Activated naive CD4-positive, alpha-beta T cell treated with anti-CD3 and anti-CD28 coated beads, Interleukin-2, amount 50 U/mL, for 72 hours (primary cell): ENCODE measurements around the gene CEP95. TPM values are rescaled to one million over a fixed set of nuclear protein-coding genes. Genes with fewer than 3 reads are reported as not detected.
A peak's percentile ranks its signal among the peaks of the same experiment; 100 is the strongest.
"Not testable (repeated sequence)": the region's sequence is repeated elsewhere in the genome, so short reads cannot be mapped to it uniquely, and the experiment has no call there.

Source experiments
- ATAC-seq, 2 donors: fragments of 150-1000 bp; cut with Tn5 transposase; 2 replicates each; pipeline ENCODE4 v1.10.0; 2021; ENCODE audit warnings: mild to moderate bottlenecking in 2 of 2, moderate library complexity in 2 of 2
- DNase-seq, 2 donors: peaks; one replicate each; pipeline ENCODE4 v3.0.0; 2021 to 2022; ENCODE audit warnings: low spot score in 2 of 2
- H3K27ac Mint-ChIP-seq, 2 donors: one replicate each; pipeline ENCODE4 v1.8.0; 2022; ENCODE audit warnings: mild to moderate bottlenecking in 2 of 2, mixed read lengths in 2 of 2
- H3K36me3 Mint-ChIP-seq, 2 donors: one replicate each; pipeline ENCODE4 v1.8.0; 2022; ENCODE audit warnings: mixed read lengths in 2 of 2
- H3K9me3 Mint-ChIP-seq, 2 donors: one replicate each; pipeline ENCODE4 v1.8.0; 2022; ENCODE audit warnings: mixed read lengths in 2 of 2
- total RNA-seq, 2 donors: library from RNA; stranded (reverse); gene quantifications; one replicate each; pipeline ENCODE4 v1.2.3, GENCODE V29; 2022

Gene CEP95
- total RNA-seq, 2 donors from 2014 or later = 49.5 to 142 TPM

GRCh38 chr17:64491034-64491860, 15.5 kb upstream of the CEP95 start:
- peak; percentile 34 to 77 for ATAC-seq
- no peak overlapping the region for H3K27ac Mint-ChIP-seq
- H3K9me3 Mint-ChIP-seq = no peaks in the 10 kb centered on the region
- peak in 1 of 2 donors; percentile 61 for DNase-seq
- peaks cover 20 to 35% of the 10 kb centered on the region in 2 donors for H3K36me3 Mint-ChIP-seq

GRCh38 chr17:64491994-64492393, 14.8 kb upstream of the CEP95 start:
- H3K27ac Mint-ChIP-seq = no peak overlapping the region
- no peaks in the 10 kb centered on the region for H3K9me3 Mint-ChIP-seq
- ATAC-seq = no peak
- H3K36me3 Mint-ChIP-seq = peaks cover 27 to 42% of the 10 kb centered on the region in 2 donors
- DNase-seq = no peak

- no peak overlapping the region for H3K27ac Mint-ChIP-seq
- no peaks in the 10 kb centered on the region for H3K9me3 Mint-ChIP-seq
- peaks cover 28 to 48% of the 10 kb centered on the region in 2 donors for H3K36me3 Mint-ChIP-seq
- DNase-seq (no peak), ATAC-seq (no peak)
Observed at GRCh38 chr17:64492481-64493109, 14.2 kb upstream of the CEP95 start.

GRCh38 chr17:64494121-64494520, 12.7 kb upstream of the CEP95 start:
- DNase-seq = no peak
- H3K9me3 Mint-ChIP-seq = no peaks in the 10 kb centered on the region
- no peak for ATAC-seq
- H3K36me3 Mint-ChIP-seq = peaks cover 28 to 55% of the 10 kb centered on the region in 2 donors
- H3K27ac Mint-ChIP-seq = peak overlapping the region in 1 of 2 donors; percentile 78

- ATAC-seq, DNase-seq, H3K9me3 Mint-ChIP-seq: not testable (repeated sequence)
- Mint-ChIP-seq H3K27ac (peak overlapping the region; percentile 78 to 100), H3K36me3 (peaks cover 28 to 57% of the 10 kb centered on the region in 2 donors)
Observed at GRCh38 chr17:64495300-64495699, 11.5 kb upstream of the CEP95 start.

- Mint-ChIP-seq H3K9me3 (no peaks in the 10 kb centered on the region), H3K36me3 (peaks cover 36 to 65% of the 10 kb centered on the region in 2 donors), H3K27ac (peak overlapping the region; percentile 100)
- DNase-seq (no peak), ATAC-seq (no peak)
Observed at GRCh38 chr17:64496348-64496785, 10.4 kb upstream of the CEP95 start.

GRCh38 chr17:64496786-64497564, 9.8 kb upstream of the CEP95 start, which contains the start of gene POLG2:
Gene POLG2 (minus strand): TSS chr17:64497054. CDS start chr17:64496968, 86 bp downstream.
- DNase-seq = peak; percentile 95 to 96
- peak; percentile 74 to 75 for ATAC-seq
- H3K36me3 Mint-ChIP-seq = peaks cover 42 to 65% of the 10 kb centered on the region in 2 donors
- H3K9me3 Mint-ChIP-seq = no peaks in the 10 kb centered on the region
- H3K27ac Mint-ChIP-seq = peak within 1 kb of the TSS; percentile 100

GRCh38 chr17:64497565-64498035, 9.2 kb upstream of the CEP95 start:
- Mint-ChIP-seq H3K27ac (peak overlapping the region; percentile 100), H3K9me3 (no peaks in the 10 kb centered on the region), H3K36me3 (peaks cover 49 to 69% of the 10 kb centered on the region in 2 donors)
- peak in 1 of 2 donors; percentile 60 for DNase-seq
- ATAC-seq = no peak

GRCh38 chr17:64498308-64499203, 8.2 kb upstream of the CEP95 start:
- H3K27ac Mint-ChIP-seq = peak overlapping the region; percentile 100
- ATAC-seq = no peak
- H3K36me3 Mint-ChIP-seq = peaks cover 58 to 79% of the 10 kb centered on the region in 2 donors
- no peak for DNase-seq
- H3K9me3 Mint-ChIP-seq = no peaks in the 10 kb centered on the region

GRCh38 chr17:64499805-64500486, 6.8 kb upstream of the CEP95 start:
- no peaks in the 10 kb centered on the region for H3K9me3 Mint-ChIP-seq
- H3K36me3 Mint-ChIP-seq = peaks cover 61 to 80% of the 10 kb centered on the region in 2 donors
- peak overlapping the region; percentile 97 to 100 for H3K27ac Mint-ChIP-seq
- ATAC-seq (no peak), DNase-seq (no peak)

- Mint-ChIP-seq H3K9me3 (no peaks in the 10 kb centered on the region), H3K27ac (peak overlapping the region; percentile 97 to 100), H3K36me3 (peaks cover 66 to 85% of the 10 kb centered on the region in 2 donors)
- DNase-seq (no peak), ATAC-seq (no peak)
Observed at GRCh38 chr17:64500487-64500859, 6.3 kb upstream of the CEP95 start.

GRCh38 chr17:64500862-64501765, 5.7 kb upstream of the CEP95 start:
- ATAC-seq = no peak
- peak overlapping the region; percentile 97 to 100 for H3K27ac Mint-ChIP-seq

GRCh38 chr17:64502021-64502420, 4.8 kb upstream of the CEP95 start:
- Mint-ChIP-seq H3K36me3 (peaks cover 66 to 80% of the 10 kb centered on the region in 2 donors), H3K27ac (peak overlapping the region; percentile 97 to 100), H3K9me3 (no peaks in the 10 kb centered on the region)
- no peak for DNase-seq
- no peak for ATAC-seq

More at GRCh38 chr17:64500862-64501765, 5.7 kb upstream of the CEP95 start:
- Mint-ChIP-seq H3K36me3 (peaks cover 71 to 88% of the 10 kb centered on the region in 2 donors), H3K9me3 (no peaks in the 10 kb centered on the region)
- DNase-seq = no peak

- ATAC-seq (no peak), DNase-seq (no peak)
- Mint-ChIP-seq H3K27ac (peak overlapping the region; percentile 97 to 100), H3K9me3 (no peaks in the 10 kb centered on the region), H3K36me3 (peaks cover 73 to 80% of the 10 kb centered on the region in 2 donors)
Observed at GRCh38 chr17:64502809-64503208, 4.0 kb upstream of the CEP95 start.
